Activated T-cell treated with anti-CD3 and anti-CD28 coated beads, Interleukin-2, amount 50 U/mL, for 24 hours (primary cell): ENCODE measurements around the gene URAD.
"Not testable (repeated sequence)": the region's sequence is repeated elsewhere in the genome, so short reads cannot be mapped to it uniquely, and the experiment has no call there.

Experiments
- DNase-seq: peaks from one replicate; pipeline ENCODE4 v3.0.0-alpha.2; 2020
- H3K27ac Mint-ChIP-seq: 2 replicates; pipeline ENCODE4 v1.8.0; 2020; ENCODE audit warnings: mild to moderate bottlenecking, mixed read lengths
- H3K27me3 Mint-ChIP-seq: 2 replicates; pipeline ENCODE4 v1.8.0; 2020; ENCODE audit warnings: mixed read lengths
- H3K36me3 Mint-ChIP-seq: 2 replicates; pipeline ENCODE4 v1.8.0; 2020; ENCODE audit warnings: low read depth, mixed read lengths
- H3K4me1 Mint-ChIP-seq: 2 replicates; pipeline ENCODE4 v1.8.0; 2020; ENCODE audit warnings: low read depth, mixed read lengths
- H3K4me3 Mint-ChIP-seq: 2 replicates; pipeline ENCODE4 v1.8.0; 2020; ENCODE audit warnings: mild to moderate bottlenecking, moderate library complexity, mixed read lengths
- H3K9me3 Mint-ChIP-seq: 2 replicates; pipeline ENCODE4 v1.8.0; 2020; ENCODE audit warnings: mixed read lengths

Gene URAD

DNA sequence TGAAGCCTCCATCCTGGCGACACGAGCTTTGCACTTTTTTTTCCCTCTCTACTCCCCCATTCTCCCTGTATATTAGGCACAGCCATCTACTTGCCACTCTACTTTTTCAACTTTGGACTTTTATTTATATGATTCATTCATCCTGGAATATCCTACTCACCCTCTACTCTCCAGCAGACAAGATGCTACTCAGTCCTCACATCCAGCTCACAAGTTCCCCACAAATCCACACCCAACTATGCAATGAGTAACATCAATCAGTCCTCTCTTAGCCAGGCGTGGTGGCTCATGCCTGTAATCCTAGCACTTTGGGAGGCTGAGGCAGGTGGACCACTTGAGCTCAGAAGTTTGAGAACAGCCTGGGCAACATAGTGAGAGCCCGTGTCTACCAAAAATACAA, 23.9 kb upstream of the URAD start:
- Mint-ChIP-seq H3K36me3 (no peaks in the 10 kb centered on the region), H3K4me1 (peaks cover 4% of the 10 kb centered on the region), H3K9me3 (no peaks in the 10 kb centered on the region), H3K4me3 (no peak overlapping the region), H3K27me3 (peaks cover 6% of the 10 kb centered on the region), H3K27ac (no peak overlapping the region)
- no peak for DNase-seq

DNA sequence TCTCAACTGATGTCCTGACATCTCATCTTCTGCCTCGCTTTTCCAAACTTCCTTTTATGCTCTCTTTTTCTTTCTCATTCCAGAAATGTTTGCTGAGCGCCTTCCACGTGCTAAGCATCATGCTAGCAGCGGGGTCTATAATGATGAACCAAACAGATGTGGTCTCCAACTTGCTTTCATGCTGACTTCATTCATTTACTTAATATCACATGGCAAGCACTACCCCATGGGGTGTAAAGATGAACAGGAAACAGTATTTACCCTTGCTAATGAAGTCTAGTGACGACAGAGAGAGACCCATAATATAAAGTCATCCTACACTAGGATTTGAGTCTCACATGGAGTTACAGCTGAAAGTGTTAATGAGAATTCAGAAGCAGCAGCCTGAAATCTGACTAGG, 21.6 kb upstream of the URAD start:
- Mint-ChIP-seq H3K27me3 (peaks cover 3% of the 10 kb centered on the region), H3K4me3 (no peak overlapping the region), H3K27ac (no peak overlapping the region), H3K36me3 (no peaks in the 10 kb centered on the region), H3K4me1 (peaks cover 3% of the 10 kb centered on the region), H3K9me3 (no peaks in the 10 kb centered on the region)
- no peak for DNase-seq

DNA sequence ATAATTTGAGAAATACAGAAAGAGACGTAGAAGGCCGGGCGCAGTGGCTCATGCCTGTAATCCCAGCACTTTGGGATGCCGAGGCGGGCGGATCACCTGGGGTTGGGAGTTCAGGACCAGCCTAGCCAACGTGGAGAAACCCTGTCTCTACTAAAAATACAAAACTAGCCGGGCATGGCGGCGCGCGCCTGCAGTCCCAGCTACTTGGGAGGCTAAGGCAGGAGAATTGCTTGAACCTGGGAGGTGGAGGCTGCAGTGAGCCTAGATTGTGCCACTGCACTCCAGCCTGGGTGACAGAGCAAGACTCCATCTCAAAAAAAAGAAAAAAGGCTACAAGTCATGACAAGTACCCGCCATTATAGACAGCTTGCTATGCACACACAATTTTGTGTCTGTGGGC, 16.5 kb upstream of the URAD start:
- not testable (repeated sequence) for H3K27ac Mint-ChIP-seq, H3K9me3 Mint-ChIP-seq, H3K4me3 Mint-ChIP-seq, H3K4me1 Mint-ChIP-seq, DNase-seq, H3K36me3 Mint-ChIP-seq, H3K27me3 Mint-ChIP-seq

DNA sequence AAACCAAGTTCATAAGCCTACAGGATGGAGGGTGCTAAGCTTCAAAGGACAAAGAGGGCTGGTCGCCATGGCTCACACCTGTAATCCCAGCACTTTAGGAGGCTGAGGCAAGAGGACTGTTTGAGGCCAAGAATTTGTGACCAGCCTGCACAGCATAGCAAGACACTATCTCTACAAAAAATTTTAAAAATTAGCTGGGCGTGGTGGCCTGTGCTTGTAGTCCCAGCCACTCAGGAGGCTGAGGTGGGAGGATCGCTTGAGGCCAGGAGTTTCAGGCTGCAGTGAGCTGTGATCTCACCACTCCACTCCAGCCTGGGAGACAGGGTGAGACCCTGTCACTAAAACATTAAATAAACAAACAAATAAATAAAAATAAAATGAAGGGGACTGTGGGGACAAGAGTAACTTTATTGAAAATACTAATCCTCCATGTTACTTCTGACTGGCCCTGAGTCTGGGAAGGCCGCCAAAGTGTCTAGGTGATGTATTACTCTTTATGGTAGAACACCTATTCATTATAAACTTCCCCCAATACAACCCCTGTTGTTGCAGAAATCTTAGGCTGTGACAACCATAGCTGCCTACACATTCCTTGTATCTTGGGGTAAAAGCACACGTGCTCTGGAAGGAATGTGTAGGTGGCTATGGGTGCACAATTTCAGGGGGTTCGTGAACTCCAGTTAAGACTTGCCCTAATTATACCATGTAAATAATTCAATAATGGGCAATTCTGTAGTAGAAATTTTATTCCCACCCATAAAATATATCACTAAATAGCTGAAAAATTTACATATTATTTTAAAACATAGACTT, 14.6 kb upstream of the URAD start:
- Mint-ChIP-seq H3K36me3 (no peaks in the 10 kb centered on the region), H3K9me3 (no peaks in the 10 kb centered on the region), H3K4me1 (peaks cover 2% of the 10 kb centered on the region), H3K27me3 (no peaks in the 10 kb centered on the region), H3K4me3 (no peak overlapping the region), H3K27ac (no peak overlapping the region)
- no peak for DNase-seq

DNA sequence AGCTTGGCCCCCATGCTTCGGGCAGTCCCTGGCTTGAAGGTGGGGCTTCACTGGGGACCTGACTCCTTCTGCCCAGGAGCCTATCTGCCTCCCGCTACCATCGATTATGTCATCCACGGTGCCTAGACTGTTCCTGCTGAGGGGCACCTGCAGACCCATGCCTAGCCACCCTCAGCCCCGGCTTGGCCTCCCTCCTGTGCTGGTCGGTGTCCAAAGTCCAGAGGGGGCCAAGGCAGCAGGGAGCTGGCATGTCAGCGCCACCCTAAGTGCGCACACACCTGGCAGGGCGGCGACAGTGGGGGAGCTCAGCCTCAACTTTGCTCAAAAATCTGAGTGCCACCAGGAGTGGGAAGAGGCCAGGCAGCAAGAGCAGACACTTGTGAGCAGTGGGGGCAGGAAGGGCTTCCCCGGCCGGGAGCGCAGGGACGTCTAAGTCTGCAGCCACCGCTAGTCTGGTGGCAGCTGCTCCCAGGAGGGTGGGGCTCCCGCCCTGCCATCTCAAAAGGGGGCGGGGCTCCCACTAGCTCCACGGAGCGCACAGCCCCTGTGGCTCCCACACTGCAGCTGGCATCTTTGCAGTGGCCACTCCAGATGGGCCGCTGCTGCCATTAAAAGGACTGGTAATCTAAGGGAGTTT, 13.5 kb upstream of the URAD start:
- no peak for DNase-seq
- H3K27me3 Mint-ChIP-seq: no peaks in the 10 kb centered on the region
- peaks cover 3% of the 10 kb centered on the region for H3K4me1 Mint-ChIP-seq
- no peaks in the 10 kb centered on the region for H3K9me3 Mint-ChIP-seq
- no peaks in the 10 kb centered on the region for H3K36me3 Mint-ChIP-seq
- H3K4me3 Mint-ChIP-seq: no peak overlapping the region
- H3K27ac Mint-ChIP-seq: no peak overlapping the region

DNA sequence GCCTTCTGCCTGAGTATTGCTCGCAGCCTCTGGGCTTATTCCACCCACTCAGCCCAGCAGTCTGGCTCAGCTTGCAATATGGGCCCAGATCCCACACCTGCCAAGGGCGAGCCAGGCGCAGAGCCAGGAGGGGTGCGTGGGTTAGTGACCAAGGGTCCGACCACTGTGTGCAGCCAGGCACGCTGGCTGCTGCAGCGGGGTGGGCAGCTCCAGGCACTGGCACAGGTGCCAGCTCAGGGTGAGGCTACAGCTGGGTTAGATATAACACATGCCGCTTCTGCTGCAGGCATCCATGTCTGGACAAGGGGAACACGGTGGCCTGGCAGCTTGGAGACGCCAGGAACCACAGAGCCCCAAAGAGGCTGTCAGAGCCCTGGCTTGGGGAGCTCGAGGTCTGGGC, 12.6 kb upstream of the URAD start:
- Mint-ChIP-seq H3K36me3 (no peaks in the 10 kb centered on the region), H3K9me3 (no peaks in the 10 kb centered on the region), H3K4me3 (no peak overlapping the region), H3K27me3 (no peaks in the 10 kb centered on the region), H3K27ac (no peak overlapping the region), H3K4me1 (peaks cover 3% of the 10 kb centered on the region)
- no peak for DNase-seq

DNA sequence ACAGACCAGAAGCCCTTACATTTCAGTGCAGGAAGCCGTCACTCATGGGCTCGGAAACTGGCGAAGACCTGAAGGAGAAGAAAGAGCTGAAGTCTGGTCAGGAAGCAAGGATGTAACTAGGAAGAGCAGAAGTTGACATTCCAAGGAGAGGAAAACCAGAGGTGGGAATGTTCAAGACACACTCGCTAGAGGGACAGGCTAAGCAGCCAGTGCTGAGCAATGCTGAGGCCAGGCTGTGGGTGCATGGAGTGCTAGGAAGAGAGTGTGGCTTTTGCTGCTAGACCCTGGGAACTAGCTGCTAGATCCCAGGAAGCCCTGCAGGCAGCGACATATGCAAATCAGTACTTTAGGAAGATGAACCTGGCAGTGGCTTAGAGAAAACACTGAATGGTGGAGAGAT, 12.1 kb upstream of the URAD start:
- no peak overlapping the region for H3K4me3 Mint-ChIP-seq
- no peaks in the 10 kb centered on the region for H3K27me3 Mint-ChIP-seq
- H3K9me3 Mint-ChIP-seq: no peaks in the 10 kb centered on the region

DNA sequence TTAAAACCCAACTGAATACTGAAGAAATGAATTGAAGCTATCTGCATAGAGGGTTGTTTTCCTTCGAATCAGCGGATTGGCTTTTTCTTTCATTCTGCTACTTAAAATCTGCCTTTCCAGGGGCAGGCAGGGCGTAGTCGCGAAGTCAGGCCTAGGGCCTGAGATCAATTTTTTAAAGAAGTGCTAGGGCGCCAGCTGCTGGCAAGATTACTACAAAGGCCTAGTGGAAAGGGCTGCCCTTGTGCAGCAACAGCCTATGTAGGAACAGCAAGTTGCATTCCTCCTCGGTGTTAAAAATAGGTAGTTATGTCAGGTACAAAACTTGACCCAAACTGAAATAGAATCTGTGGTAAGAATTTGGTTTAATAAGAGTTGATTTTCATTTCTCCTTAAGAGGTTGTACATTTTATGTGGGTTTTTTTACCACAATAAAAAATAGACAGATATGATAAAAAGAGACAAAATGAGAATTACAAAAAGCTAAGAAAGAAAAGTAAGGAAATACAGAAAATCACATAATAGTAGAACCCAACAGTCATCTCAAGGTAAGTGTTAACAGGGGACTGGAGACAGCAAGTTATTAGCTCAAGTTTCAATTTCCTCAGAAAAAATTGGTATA, 9.5 kb upstream of the URAD start:
- Mint-ChIP-seq H3K4me3 (no peak overlapping the region), H3K4me1 (peaks cover 3% of the 10 kb centered on the region), H3K27me3 (no peaks in the 10 kb centered on the region), H3K9me3 (no peaks in the 10 kb centered on the region), H3K36me3 (no peaks in the 10 kb centered on the region), H3K27ac (no peak overlapping the region)
- DNase-seq: no peak

More for the DNA sequence above, 12.1 kb upstream of the URAD start:
- no peaks in the 10 kb centered on the region for H3K36me3 Mint-ChIP-seq
- no peak for DNase-seq
- no peak overlapping the region for H3K27ac Mint-ChIP-seq
- peaks cover 3% of the 10 kb centered on the region for H3K4me1 Mint-ChIP-seq

DNA sequence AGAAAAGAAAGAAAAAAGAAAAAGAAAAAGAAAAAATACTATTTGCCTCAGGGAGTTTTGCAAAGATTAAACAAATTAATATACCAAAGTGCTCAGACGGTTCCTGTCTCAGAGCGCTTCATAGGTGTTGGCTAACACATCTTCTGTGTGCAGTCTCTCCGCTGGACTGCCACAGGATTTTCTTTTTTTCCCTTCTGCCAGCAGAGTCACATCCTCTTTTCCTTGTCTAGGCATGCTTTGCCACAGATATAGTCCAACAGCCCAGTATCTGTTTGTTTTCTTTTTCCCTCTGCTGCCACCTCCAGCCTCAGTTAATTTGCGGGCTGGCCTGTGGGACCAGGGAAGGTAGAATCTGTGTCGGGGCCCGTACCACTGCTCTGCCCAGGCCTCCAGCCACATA, 3.4 kb upstream of the URAD start:
- H3K27me3 Mint-ChIP-seq: peaks cover 14% of the 10 kb centered on the region
- H3K9me3 Mint-ChIP-seq: no peaks in the 10 kb centered on the region
- no peak for DNase-seq
- H3K4me3 Mint-ChIP-seq: no peak overlapping the region
- no peaks in the 10 kb centered on the region for H3K4me1 Mint-ChIP-seq
- no peaks in the 10 kb centered on the region for H3K36me3 Mint-ChIP-seq
- H3K27ac Mint-ChIP-seq: no peak overlapping the region

DNA sequence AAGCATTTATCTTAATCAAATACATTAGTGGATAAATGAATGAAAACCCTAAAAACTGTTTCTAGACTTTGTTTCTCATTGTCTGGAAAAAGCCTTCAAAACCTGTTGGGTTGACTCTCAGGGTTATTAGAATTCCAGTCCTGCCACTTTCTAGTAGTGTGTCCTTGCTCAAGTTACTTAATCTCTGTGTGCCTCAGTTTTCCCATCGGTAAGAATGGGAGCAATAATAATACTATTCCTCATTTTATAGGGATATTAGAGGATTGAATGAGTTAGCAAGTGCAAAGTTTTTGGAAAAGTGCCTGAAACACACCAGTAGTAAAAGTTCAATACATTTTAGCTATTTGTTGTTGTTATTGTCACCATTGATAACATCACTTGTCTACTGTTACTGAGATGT, 2.9 kb downstream of the URAD start:
- H3K4me3 Mint-ChIP-seq: no peak overlapping the region
- H3K27me3 Mint-ChIP-seq: peaks cover 67% of the 10 kb centered on the region
- no peak overlapping the region for H3K27ac Mint-ChIP-seq
- peaks cover 2% of the 10 kb centered on the region for H3K4me1 Mint-ChIP-seq
- H3K9me3 Mint-ChIP-seq: no peaks in the 10 kb centered on the region
- DNase-seq: no peak
- no peaks in the 10 kb centered on the region for H3K36me3 Mint-ChIP-seq

DNA sequence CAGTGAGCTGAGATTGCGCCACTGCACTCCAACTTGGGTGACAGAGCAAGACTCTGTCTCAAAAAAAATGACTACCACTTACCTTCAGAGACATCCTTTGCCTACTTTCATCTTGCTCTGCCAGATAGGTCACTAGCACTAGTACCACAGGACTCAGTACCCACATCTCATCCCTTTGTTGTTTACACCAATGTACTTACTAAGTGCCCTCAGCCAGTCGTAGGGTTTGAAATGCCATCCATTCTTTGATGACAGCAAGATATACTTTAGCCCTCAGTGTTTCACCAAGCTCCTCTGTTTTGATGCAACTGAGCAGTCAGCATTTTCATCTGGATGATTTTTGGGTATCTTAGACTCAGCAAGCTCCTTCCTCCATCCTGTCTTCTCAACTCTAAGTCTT, 6.1 kb downstream of the URAD start:
- no peak for DNase-seq
- Mint-ChIP-seq H3K27me3 (peaks cover 82% of the 10 kb centered on the region), H3K4me3 (no peak overlapping the region), H3K4me1 (peaks cover 21% of the 10 kb centered on the region), H3K27ac (no peak overlapping the region), H3K9me3 (no peaks in the 10 kb centered on the region), H3K36me3 (no peaks in the 10 kb centered on the region)

DNA sequence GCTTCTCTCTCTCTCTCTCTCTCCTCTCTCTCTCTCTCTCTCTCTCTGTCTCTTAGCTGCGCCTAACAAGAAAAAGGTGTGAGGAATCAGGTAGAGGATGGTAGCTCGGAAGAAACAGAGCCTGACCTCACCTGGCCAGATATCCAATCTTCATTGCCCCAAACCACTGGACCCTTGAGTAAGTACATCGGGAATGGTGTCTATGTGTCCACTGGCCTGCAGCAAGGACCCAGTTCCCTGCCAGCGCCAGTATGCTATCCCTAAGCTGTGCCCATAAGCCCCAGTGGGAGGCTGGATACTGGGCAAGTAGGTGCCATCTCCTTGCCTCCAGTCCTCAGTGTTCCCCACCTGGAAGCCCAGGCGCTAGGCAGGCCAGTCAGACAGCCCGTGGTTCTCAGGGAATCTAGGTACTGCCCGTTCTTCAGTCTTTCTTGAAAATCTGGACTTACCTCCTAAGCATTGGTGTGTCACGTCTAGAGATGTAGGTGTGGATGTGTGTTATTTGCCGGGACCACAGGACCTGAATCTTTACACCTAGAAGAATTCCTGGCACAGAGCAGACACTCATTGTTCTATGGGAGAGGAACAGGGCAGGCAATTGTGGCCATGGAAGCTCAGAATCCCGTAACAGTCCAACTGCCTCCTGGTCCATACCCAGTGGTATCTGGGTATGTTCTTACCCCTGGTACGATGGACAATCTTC, 7.3 kb downstream of the URAD start:
- Mint-ChIP-seq H3K27ac (no peak overlapping the region), H3K9me3 (no peaks in the 10 kb centered on the region), H3K4me1 (peaks cover 21% of the 10 kb centered on the region), H3K36me3 (no peaks in the 10 kb centered on the region), H3K27me3 (peaks cover 82% of the 10 kb centered on the region), H3K4me3 (no peak overlapping the region)
- no peak for DNase-seq

DNA sequence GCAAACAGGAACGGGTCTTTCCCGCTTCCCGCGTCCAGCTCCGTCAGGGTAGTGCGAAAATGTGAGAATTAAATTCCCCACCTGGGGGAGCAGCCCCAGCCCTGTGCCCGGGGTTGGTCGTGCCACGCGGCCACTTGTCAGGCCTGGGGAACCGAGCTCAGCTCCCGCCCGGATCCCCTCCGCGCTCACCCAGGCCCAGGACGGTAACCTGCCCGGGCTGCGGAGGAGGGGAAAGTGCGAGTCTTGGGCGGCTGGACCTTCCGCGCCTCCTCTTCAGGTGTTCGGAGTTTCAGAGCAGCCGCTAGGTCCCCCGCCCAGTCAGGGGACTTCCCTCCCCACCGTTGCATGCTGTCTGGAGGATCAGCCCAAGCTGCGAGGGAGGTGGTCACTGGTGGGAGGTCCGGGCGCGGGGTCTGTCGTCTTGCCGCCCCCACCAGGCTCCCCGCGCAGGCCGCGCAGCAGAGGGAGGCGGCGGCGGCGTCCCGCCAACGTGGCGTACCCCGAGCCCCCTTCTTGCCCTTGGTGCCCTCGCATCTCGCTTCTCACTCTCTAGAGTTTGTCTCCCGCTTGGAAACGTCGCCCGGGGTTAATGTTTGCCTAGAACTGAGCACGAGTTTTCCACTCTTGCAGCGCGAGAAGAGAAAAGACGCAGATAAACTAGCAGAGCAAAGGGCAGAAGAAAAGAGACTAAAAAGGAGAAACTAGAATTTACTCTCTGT, 8.1 kb downstream of the URAD start:
- H3K27ac Mint-ChIP-seq: no peak overlapping the region
- DNase-seq: no peak
- no peak overlapping the region for H3K4me3 Mint-ChIP-seq
- H3K27me3 Mint-ChIP-seq: peaks cover 83% of the 10 kb centered on the region
- H3K9me3 Mint-ChIP-seq: no peaks in the 10 kb centered on the region
- H3K4me1 Mint-ChIP-seq: peaks cover 28% of the 10 kb centered on the region
- no peaks in the 10 kb centered on the region for H3K36me3 Mint-ChIP-seq

DNA sequence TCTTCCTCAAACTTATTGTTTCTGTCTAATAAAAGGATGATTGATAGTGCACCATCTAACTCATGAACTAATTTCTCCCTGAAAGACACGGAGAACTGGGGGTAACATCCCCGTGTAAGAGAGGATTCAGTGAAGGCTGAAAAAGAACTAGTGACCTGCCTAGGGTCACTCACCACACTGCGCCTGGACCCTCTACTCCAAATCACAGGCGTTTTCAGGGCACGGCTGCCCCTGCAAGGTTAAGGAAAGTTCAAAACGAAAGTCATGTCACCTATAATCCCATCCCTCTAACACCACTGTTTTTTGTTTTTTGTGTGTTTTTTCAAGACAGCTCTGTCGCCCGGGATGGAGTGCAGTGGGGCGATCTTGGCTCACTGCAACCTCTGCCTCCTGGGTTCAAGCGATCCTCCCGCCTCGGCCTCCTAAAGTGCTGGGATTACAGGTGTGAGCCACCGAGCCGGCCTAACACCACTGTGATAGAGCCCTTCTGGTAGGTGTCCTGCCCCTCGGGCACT, 8.7 kb downstream of the URAD start:
- Mint-ChIP-seq H3K36me3 (no peaks in the 10 kb centered on the region), H3K27ac (no peak overlapping the region), H3K4me3 (no peak overlapping the region), H3K4me1 (peaks cover 31% of the 10 kb centered on the region), H3K9me3 (no peaks in the 10 kb centered on the region), H3K27me3 (peaks cover 89% of the 10 kb centered on the region)
- no peak for DNase-seq
